IPS-20b (cell line): ENCODE measurements around the gene ZNF385A.

ENCODE experiments used
- H3K27ac ChIP-seq: one replicate; pipeline ENCODE4 v1.5.1; 2013; ENCODE audit warnings: low read length
- H3K27me3 ChIP-seq: 2 replicates; pipeline ENCODE4 v1.6.1; 2013; ENCODE audit warnings: mild to moderate bottlenecking, low read length, inconsistent platforms; ENCODE audit not compliant: insufficient read depth
- H3K36me3 ChIP-seq: 2 replicates; pipeline ENCODE4 v1.6.1; 2013; ENCODE audit warnings: low read depth, mild to moderate bottlenecking, inconsistent platforms, low read length, moderate library complexity; ENCODE audit not compliant: insufficient read depth
- H3K4me1 ChIP-seq: 2 replicates; pipeline ENCODE4 v1.6.1; 2013; ENCODE audit warnings: mild to moderate bottlenecking, control low read depth, inconsistent platforms, low read length, moderate library complexity; ENCODE audit not compliant: insufficient read depth
- H3K4me3 ChIP-seq: 2 replicates; pipeline ENCODE4 v1.5.1; 2013; ENCODE audit warnings: mild to moderate bottlenecking, low read length, inconsistent platforms
- H3K9ac ChIP-seq: 2 replicates; pipeline ENCODE4 v1.6.1; 2013; ENCODE audit warnings: low read depth, mild to moderate bottlenecking, inconsistent platforms, low read length, moderate library complexity
- H3K9me3 ChIP-seq: 2 replicates; pipeline ENCODE4 v1.6.1; 2013; ENCODE audit warnings: mild to moderate bottlenecking, low read depth, low read length, inconsistent platforms; ENCODE audit not compliant: insufficient read depth

The ZNF385A gene, protein sequence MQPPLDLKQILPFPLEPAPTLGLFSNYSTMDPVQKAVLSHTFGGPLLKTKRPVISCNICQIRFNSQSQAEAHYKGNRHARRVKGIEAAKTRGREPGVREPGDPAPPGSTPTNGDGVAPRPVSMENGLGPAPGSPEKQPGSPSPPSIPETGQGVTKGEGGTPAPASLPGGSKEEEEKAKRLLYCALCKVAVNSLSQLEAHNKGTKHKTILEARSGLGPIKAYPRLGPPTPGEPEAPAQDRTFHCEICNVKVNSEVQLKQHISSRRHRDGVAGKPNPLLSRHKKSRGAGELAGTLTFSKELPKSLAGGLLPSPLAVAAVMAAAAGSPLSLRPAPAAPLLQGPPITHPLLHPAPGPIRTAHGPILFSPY

DNA sequence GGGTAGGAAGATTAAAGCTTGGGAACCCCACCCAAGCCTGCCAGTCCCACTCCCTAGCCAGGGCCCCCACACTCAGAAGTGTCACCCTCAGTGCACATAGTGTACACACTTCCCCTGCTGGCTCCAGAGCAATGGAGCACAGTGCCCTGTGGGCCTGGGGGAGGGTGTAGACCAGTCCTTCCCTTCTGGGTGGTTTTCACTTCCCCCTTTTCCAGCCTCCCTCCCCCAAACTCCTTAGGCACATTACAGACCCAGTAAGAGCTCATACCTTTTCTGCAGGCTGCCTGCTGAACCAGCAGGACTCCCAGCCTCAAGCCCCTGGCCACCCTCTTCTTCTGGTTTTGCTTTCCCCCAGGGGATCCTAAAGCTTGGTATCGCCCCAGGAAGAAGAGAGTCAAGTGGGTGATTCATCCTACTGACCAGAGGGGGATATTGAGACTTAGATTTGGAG lies at the start of gene ZNF385A:
TSS of gene ZNF385A (minus strand) at position 143 of the 451 bp plus-strand sequence. CDS start 219 bp downstream, outside the sequence.
- peak within 1 kb of the TSS; percentile 59 for H3K27ac ChIP-seq
- H3K36me3 ChIP-seq, result peaks cover 15% of the 10 kb centered on the region
- H3K4me3 ChIP-seq, result peak within 1 kb of the TSS; percentile 53
- peak within 1 kb of the TSS; percentile 66; the same call in 1 of the 2 replicates for H3K9ac ChIP-seq
- peaks cover 52% of the 10 kb centered on the region for H3K4me1 ChIP-seq
- no peaks in the 10 kb centered on the region for H3K9me3 ChIP-seq
- H3K27me3 ChIP-seq, result no peaks in the 10 kb centered on the region

DNA sequence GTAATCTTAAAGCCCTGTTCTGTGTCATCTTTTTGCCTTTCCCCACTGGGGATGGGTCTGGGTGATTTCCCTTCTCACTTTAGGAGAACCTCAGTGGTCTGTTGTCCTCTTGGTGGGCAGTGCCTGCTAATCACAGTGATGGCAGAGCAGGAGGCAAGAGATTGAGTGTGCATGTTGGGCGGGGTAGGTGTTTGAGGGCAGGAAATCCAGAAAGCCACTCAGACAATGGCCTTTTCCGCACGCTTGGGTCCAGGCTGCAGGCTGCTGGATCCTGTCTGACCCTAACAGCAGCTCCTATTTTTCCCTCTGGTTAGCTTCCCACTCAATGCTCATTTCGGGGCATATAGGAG lies 48.3 kb upstream of the ZNF385A start:
- Histone ChIP-seq H3K4me3 (no peak overlapping the region), H3K9ac (no peak overlapping the region), H3K9me3 (no peaks in the 10 kb centered on the region), H3K36me3 (no peaks in the 10 kb centered on the region), H3K27ac (no peak overlapping the region), H3K4me1 (peaks cover 18% of the 10 kb centered on the region), H3K27me3 (peaks cover 68% of the 10 kb centered on the region)

DNA sequence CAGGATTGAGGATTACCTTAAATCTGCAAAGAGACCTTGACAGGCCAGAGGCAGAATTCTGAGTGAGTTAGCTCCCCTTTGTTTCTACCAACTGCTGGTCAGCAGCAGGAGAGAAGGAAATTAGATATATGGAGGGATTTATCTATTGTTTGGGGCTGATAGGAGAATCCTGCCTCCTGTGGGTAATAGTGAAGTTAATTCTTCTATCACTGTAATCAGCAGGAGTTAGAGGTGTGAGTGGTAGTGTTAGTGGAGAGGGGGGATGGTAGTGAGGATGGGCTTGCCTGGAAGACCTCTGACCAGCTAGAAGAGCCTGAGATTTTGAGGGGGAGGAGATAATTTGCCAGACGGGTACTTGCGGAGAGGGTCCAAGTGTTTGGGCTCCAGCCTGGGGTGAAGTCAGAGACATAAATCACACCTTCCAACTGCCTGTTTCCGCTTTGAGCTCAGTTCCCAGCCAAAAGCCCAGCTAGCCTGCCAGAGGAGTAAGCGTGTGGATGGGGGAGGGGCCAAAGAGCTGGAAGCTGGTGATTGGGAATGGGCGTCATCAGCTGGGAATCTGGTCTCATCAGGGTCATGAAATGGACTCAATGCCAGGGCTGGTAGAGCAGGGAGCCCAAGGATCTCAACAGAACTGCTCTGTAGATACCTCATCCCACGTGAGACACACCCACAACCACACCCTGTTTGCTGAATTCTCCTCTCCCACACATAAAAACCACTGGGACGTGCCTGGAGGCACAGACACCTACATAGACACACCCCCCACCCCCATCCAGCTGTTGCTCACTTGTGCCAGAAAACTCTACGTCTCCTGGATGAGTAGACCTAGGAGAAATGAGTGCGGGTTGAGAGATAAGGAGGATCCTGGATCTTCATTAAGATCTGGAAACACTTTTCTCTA lies 47.6 kb upstream of the ZNF385A start:
- H3K36me3 ChIP-seq, result no peaks in the 10 kb centered on the region
- no peak overlapping the region for H3K27ac ChIP-seq
- peaks cover 72% of the 10 kb centered on the region for H3K27me3 ChIP-seq
- H3K9me3 ChIP-seq, result no peaks in the 10 kb centered on the region
- peak overlapping the region; percentile 46; the same call in 1 of the 2 replicates for H3K4me3 ChIP-seq
- H3K4me1 ChIP-seq, result peaks cover 18% of the 10 kb centered on the region
- no peak overlapping the region for H3K9ac ChIP-seq

DNA sequence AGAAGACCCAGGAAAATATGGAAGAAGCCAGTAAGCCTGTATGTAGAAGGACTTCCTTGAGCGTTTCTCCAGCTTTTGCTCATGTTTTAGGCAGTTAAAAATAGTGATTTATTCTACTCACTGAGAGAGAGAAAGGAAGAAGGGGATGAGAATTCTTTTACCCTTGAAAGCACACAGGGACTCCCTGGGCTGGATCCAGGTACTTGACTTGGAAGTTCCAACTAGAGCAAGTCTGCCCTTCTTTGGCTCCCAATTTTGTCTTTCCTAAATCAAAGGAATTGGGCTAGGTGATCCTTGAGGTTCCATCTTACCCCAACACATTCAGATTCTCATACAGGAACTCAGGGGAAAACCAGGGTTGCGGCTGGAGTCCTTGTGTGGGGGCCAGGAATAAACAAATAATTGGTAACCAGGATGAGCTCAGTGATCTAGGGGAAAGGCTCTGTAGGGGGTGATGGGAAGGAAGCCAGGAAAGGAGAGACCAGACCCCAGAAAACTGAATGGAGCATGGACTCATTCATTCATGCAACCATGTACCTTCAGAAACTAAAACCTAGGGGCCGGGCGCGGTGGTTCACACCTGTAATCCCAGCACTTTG lies 46.0 kb upstream of the ZNF385A start:
- H3K27me3 ChIP-seq, result peaks cover 80% of the 10 kb centered on the region
- H3K27ac ChIP-seq, result no peak overlapping the region
- H3K4me3 ChIP-seq, result no peak overlapping the region
- H3K9me3 ChIP-seq, result no peaks in the 10 kb centered on the region
- no peaks in the 10 kb centered on the region for H3K36me3 ChIP-seq
- H3K4me1 ChIP-seq, result peaks cover 18% of the 10 kb centered on the region
- H3K9ac ChIP-seq, result no peak overlapping the region

DNA sequence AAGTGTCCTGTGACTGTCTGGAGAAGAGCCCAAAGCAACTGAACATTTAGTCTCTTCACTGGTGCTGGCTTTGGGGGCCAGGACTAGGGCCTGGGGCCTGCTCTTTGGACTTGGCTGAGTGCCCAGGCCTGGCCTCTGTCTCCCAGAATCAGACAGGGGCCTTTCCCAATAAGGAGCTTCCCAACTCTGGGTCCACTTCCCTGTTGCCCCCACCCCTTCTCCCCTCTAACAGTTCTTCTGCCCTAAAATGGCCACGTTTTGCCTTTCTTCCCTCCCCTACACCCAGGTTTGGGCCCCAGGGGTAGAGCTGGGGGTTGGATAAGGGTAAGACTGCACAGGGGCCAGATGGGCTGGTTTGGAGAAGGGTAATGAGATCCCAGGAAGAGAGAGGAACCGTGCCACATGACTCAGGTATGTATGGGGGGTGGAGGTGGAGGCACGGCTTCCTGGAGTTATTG lies 44.5 kb upstream of the ZNF385A start:
- no peak overlapping the region for H3K4me3 ChIP-seq
- H3K36me3 ChIP-seq, result no peaks in the 10 kb centered on the region
- no peak overlapping the region for H3K9ac ChIP-seq
- H3K9me3 ChIP-seq, result no peaks in the 10 kb centered on the region
- H3K27ac ChIP-seq, result no peak overlapping the region
- peaks cover 94% of the 10 kb centered on the region for H3K27me3 ChIP-seq
- peaks cover 18% of the 10 kb centered on the region for H3K4me1 ChIP-seq

DNA sequence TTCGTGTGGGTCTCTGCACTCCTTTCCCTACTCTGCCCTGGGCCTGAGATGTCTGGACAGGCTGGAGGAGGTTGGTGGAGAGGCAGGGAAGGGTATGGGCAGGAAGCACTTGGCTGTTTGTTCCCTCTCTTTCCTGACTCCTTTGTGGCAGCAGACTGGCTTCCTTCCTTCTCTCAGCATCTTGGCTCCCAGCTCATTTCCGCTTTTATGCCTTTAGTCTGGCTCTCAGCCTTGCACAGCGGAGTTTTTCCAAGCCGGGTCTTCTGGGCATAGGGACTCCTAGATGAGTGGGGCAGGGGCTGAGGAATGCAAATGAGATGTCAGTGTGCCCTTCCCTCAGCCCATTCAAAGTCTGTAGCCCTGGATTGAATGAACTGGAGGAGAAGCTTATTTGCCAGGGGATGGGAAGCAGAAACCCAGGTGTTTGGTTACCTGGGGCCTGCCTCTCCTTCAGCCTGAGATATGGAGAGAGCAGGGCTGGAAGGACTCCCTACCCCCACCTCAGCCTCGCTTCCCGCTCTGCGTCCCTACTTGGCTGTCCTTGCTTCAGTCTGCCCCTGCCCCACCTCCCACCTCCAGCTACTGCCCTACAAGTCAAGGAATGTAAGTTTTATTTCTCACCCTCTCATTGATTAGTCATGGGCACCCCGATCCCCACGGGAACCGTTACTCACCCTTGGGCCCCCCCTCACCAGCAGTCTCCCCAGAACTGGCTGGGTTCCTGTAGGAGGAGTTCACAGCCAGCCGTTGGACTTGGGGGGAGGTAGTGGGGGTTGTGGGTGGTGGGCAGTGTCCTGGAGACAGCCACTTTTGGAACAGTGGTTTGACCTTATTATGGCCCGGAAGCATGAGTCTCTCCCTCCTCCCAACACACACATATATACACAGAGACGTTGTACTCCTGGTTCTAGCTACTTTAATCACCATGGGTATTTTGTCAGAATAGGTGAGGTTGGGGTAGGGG lies 43.8 kb upstream of the ZNF385A start:
- H3K27me3 ChIP-seq, result peaks cover 98% of the 10 kb centered on the region
- H3K4me3 ChIP-seq, result no peak overlapping the region
- H3K4me1 ChIP-seq, result peaks cover 18% of the 10 kb centered on the region
- H3K36me3 ChIP-seq, result no peaks in the 10 kb centered on the region
- H3K9me3 ChIP-seq, result no peaks in the 10 kb centered on the region
- no peak overlapping the region for H3K9ac ChIP-seq
- no peak overlapping the region for H3K27ac ChIP-seq

DNA sequence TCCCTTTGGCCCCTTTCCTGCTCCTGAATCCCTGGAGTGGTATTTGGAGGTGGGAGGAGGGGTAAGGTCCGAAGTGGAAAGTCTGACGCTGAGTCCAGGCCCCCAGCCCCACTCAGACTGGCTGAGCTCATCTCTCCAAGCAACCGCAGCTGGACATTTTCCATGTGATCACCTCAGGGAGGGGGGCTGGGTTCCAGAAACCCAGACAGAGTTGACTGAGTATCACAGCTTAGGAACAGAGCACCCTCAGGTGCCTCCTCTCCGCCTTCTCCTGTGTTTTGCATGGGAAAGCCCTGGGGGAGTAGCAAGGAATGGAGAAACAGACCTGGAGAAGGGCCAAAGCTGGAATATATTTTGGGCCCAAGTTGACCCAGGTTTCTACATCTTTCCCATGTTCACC lies 42.6 kb upstream of the ZNF385A start:
- peaks cover 13% of the 10 kb centered on the region for H3K4me1 ChIP-seq

DNA sequence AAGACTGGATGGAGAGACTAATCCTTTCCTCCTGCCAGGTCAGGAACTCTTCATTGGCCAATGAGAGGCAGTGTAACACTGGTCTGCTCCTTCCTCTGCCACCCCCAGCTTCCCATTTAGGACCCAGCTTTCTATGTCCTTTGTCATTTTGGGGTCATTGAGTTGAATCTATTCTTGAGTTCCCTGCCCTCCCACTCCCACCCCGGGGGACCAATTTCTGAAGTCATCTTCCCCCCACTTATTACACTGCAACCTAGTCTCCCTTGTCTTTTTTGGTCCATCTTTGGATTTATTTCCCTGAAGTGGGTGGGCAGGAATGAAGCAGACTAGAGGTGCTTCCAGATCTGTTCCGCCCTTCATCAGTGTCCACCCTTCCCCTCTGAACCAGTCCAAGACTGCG lies 42.2 kb upstream of the ZNF385A start:
- Histone ChIP-seq H3K27ac (no peak overlapping the region), H3K4me1 (peaks cover 9% of the 10 kb centered on the region), H3K36me3 (no peaks in the 10 kb centered on the region), H3K27me3 (peaks cover 98% of the 10 kb centered on the region), H3K9me3 (no peaks in the 10 kb centered on the region), H3K9ac (no peak overlapping the region), H3K4me3 (no peak overlapping the region)

More for the DNA sequence above, 42.6 kb upstream of the ZNF385A start:
- H3K27ac ChIP-seq, result no peak overlapping the region
- no peak overlapping the region for H3K4me3 ChIP-seq
- H3K27me3 ChIP-seq, result peaks cover 98% of the 10 kb centered on the region
- no peak overlapping the region for H3K9ac ChIP-seq
- H3K9me3 ChIP-seq, result no peaks in the 10 kb centered on the region
- H3K36me3 ChIP-seq, result no peaks in the 10 kb centered on the region

DNA sequence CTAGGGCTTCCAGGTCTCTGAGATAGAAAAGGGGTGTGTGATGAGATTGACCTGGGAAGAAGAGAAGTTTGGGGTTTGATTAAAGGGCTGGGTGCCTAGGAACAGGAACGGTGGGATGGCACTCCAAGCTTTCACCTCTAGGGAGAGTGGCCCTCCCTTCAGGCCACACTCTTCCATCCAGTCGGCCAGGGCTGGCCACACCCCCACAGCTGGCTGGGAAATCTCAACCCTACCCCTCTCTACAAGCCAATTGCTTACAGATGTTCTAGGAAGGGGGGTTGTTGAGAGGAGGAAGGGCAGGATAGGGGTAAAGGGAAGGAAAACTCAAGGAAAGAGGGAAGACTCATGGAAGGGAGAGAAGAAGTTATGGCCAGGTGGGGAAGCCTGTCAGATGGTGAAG lies 41.2 kb upstream of the ZNF385A start:
- Histone ChIP-seq H3K4me3 (no peak overlapping the region), H3K27me3 (peaks cover 98% of the 10 kb centered on the region), H3K27ac (no peak overlapping the region), H3K36me3 (no peaks in the 10 kb centered on the region), H3K9me3 (no peaks in the 10 kb centered on the region), H3K9ac (no peak overlapping the region), H3K4me1 (peaks cover 14% of the 10 kb centered on the region; the same call in 1 of the 2 replicates)

DNA sequence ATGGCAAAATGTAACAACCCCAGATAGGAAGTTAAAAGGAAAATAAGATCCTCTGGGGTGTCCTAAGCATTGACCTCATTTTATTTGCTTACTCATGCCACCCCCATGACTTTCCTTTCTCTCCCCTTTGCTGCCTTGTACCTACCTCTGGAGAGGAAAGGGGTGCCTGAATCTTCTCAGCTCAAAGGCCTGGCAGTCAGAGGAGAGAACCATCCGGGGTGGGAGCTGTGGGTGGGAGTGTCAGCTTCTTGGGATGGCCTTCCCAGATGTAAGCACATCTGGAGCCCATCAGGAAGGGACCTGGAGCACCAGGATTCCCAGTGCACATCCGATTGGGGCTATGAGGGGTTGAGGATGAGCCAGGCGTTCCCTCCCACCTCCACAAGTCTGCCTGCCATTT lies 39.7 kb upstream of the ZNF385A start:
- Histone ChIP-seq H3K36me3 (no peaks in the 10 kb centered on the region), H3K4me3 (no peak overlapping the region), H3K9me3 (no peaks in the 10 kb centered on the region), H3K4me1 (peaks cover 19% of the 10 kb centered on the region; the same call in 1 of the 2 replicates), H3K27ac (no peak overlapping the region), H3K27me3 (peaks cover 98% of the 10 kb centered on the region), H3K9ac (no peak overlapping the region)

DNA sequence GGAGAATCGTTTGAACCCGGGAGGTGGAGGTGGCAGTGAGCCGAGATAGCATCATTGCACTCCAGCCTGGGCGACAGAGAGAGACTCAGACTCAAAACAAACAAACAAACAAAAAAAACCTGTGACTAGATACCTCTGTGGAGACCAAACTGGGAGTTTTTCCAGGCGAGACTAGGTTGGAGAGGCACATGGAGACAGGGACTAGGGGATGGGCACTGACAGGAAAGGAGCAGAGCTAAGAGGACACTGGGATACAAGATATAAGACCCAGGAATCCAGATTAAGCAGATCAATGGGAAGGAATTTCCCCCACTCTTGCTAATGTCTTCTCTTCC lies 39.2 kb upstream of the ZNF385A start:
- H3K4me3 ChIP-seq, result no peak overlapping the region
- no peaks in the 10 kb centered on the region for H3K9me3 ChIP-seq
- H3K36me3 ChIP-seq, result no peaks in the 10 kb centered on the region
- peaks cover 97% of the 10 kb centered on the region for H3K27me3 ChIP-seq
- H3K27ac ChIP-seq, result no peak overlapping the region
- H3K9ac ChIP-seq, result no peak overlapping the region
- H3K4me1 ChIP-seq, result peaks cover 19% of the 10 kb centered on the region; the same call in 1 of the 2 replicates
